HepG2 (cell line): Measurements from ENCODE around the gene SEC31A.

ENCODE experiments used
- ARHGAP35 ChIP-seq: sonication (generic); formaldehyde crosslinking; IDR thresholded peaks from 2 replicates; pipeline ENCODE4 v1.9.0; 2022; ENCODE audit warnings: mild to moderate bottlenecking, inconsistent platforms, moderate library complexity, missing genetic modification reagents, borderline replicate concordance
- CREB1 ChIP-seq, 2 experiments: fragments of 450-650 bp in 1 of 2; IDR thresholded peaks; 2 replicates each; pipeline ENCODE4 v1.6.1; 2016 to 2017; ENCODE audit warnings: control low read depth in 1 of 2, mild to moderate bottlenecking in 1 of 2, missing compliant biosample characterization in 1 of 2, missing genetic modification characterization in 1 of 2
- CTCF ChIP-seq: sonication (generic); formaldehyde crosslinking; IDR thresholded peaks from 2 replicates; pipeline ENCODE4 v1.5.0; 2020; ENCODE audit warnings: mild to moderate bottlenecking, missing genetic modification reagents, moderate library complexity
- ELK4 ChIP-seq: sonication (generic); formaldehyde crosslinking; IDR thresholded peaks from 2 replicates; pipeline ENCODE4 v1.9.0; 2021; ENCODE audit warnings: missing genetic modification reagents, borderline replicate concordance
- FOXA1 ChIP-seq, 2 experiments: fragments of 450-650 bp in 1 of 2; sonication (generic) in 1 of 2; formaldehyde crosslinking in 1 of 2; IDR thresholded peaks; 2 replicates each; pipeline versions ENCODE4 v1.4.0 to v1.6.1; 2016 to 2020; ENCODE audit warnings: missing genetic modification reagents in 1 of 2
- GATAD1 ChIP-seq: IDR thresholded peaks from 2 replicates; pipeline ENCODE4 v1.6.1; 2016; ENCODE audit warnings: missing genetic modification reagents, missing compliant biosample characterization
- MTF2 ChIP-seq: sonication (generic); formaldehyde crosslinking; IDR thresholded peaks from 2 replicates; pipeline ENCODE4 v1.5.0; 2020; ENCODE audit warnings: missing genetic modification reagents, borderline replicate concordance
- POLR2G ChIP-seq: fragments of 200-400 bp; formaldehyde crosslinking; IDR thresholded peaks from 2 replicates; pipeline ENCODE4 v1.6.1; 2018; ENCODE audit warnings: mild to moderate bottlenecking, low read depth, low read length, moderate library complexity
- RAD21 ChIP-seq: fragments of 450-650 bp; formaldehyde crosslinking; IDR thresholded peaks from 2 replicates; pipeline ENCODE4 v1.5.0; 2020; ENCODE audit warnings: mild to moderate bottlenecking
- ZFX ChIP-seq: sonication (generic); formaldehyde crosslinking; IDR thresholded peaks from 2 replicates; pipeline ENCODE4 v1.4.0; 2020; ENCODE audit warnings: mild to moderate bottlenecking, low read depth, missing genetic modification reagents, moderate library complexity

DNA sequence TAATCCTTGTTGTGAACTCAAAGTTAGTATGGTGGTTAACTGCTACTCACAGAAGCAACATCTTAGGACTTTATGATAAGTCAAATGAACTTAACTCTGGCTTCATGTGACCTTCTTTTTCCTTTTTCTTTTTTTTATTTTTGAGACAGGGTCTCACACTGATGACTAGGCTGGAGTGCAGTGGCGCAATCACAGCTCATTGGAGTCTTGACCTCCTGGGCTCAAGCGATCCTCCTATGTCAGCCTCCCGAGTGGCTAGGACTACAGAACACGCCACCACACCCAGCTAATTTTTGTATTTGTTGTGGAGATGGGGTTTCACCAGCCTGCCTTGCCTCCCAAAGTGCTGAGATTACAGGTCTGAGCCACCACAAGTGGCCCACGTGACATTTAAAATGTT is 22.4 kb downstream of the SEC31A start:
- TF ChIP-seq RAD21 (no peak), GATAD1 (no peak), FOXA1 (IDR thresholded peaks at IDR 0.05) (no peak), FOXA1 (CRISPR knock-in tag; IDR thresholded peaks at IDR 0.05) (no peak), POLR2G (no peak), CREB1 (IDR thresholded peaks at IDR 0.05) (no peak), CREB1 (CRISPR knock-in tag; IDR thresholded peaks at IDR 0.05) (no peak), MTF2 (CRISPR knock-in tag) (no peak), ARHGAP35 (no peak), ZFX (CRISPR knock-in tag) (no peak), ELK4 (no peak), CTCF (CRISPR knock-in tag) (no peak)
